GM19035 (cell line): ENCODE data around the gene HEBP2.

Experiments used
- ATAC-seq: cut with Tn5 transposase; IDR thresholded peaks from one replicate; pipeline ENCODE4 v1.9.1; 2021; ENCODE audit not compliant: unreplicated experiment

The HEBP2 gene

GRCh38 chr6:138397128-138398122 lies 6.6 kb upstream of the HEBP2 start:
- ATAC-seq = no peak

DNA sequence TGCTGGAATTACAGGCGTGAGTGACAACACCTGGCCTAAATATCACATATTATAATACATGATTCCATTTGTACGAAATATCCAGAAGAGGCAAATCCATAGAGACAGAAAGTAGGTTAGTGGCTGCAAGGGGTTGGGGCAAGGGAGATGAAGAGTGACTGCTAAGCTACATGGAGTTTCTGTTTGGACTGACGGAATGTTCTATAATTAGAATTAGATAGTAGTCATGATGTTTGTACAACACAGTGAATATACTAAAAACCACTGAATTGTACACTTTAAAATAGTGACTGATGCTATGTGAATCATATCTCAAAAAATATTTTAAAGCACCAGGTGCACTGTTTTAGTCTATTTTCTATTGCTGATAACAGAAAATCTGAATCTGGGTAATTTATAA lies 3.7 kb upstream of the HEBP2 start:
- ATAC-seq = no peak

- ATAC-seq = no peak
Observed at GRCh38 chr6:138401960-138402837, 1.8 kb upstream of the HEBP2 start.

GRCh38 chr6:138402838-138403187 lies 1.2 kb upstream of the HEBP2 start:
- no peak for ATAC-seq

DNA sequence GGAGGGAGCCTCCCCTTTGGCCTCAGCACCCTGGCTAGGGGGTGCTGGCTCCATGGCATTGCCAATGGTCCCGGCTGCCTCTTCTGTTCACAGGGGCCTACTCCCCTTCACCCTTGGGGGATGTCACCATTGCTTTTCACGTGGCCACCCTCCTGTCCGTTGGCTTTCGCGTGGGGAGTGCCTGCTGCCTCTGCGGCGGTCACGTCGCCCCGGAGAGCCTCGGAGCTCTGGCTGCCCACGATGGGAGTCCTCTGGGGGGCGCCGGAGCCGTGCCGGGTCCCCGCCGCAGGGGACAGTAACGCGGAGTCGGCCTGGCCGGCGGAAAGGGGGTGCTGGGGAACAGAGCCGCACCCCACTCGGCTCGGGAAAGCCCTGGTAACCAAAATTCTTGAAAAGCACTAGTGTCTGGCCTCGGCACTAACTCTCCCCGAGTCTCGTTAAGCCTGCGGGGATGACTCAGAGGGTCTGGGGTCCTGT lies 661 bp upstream of the HEBP2 start:
- ATAC-seq = peak; percentile 20

DNA sequence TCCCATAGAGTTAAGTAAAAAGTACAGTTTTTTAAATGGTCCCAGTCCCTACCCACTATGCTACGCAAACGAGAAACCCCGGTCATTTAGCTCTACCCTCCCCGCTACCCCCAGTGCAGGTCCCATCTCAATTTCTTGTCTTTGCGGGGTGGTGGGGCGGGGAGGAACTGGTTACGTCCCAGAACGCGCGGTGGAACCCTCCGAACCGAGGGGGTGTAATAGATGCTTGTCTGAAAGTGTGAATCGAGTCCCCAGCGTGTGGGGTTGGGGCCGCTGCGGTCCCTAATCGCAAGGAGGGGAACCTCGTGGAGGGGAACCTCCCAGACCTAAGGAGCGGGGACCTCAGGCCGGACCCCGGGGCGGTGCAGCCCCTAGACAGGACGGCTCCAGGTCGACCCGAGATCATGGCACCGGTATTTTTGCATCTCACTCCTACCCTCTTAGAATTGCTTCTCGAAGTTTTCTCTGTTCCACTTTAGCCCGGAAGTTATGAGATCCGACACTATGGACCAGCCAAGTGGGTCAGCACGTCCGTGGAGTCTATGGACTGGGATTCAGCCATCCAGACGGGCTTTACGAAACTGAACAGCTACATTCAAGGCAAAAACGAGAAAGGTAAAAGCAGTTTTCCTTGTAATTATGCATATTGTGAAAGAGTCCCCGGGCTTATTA lies 779 bp downstream of the HEBP2 start:
- no peak for ATAC-seq

GRCh38 chr6:138405816-138406413 lies 1.9 kb downstream of the HEBP2 start:
- ATAC-seq = no peak

DNA sequence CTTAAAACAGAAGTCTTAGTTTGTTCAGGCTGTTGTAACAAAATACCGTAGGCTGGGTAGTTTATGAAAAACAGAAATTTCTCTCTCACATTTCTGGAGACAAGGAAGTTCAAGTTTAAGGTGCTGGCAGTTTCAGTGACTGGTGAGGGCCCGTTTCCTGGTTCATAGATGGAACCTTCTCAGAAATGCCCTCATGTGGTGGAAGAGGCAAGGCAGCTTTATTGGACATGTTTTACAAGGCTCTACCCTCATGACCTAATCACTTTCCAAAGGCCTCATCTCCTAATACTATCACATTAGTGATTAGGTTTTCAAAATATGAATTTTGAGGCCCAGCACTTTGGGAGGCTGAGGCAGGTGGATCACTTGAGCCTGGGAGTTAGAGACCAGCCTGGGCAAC lies 2.4 kb downstream of the HEBP2 start:
- no peak for ATAC-seq

DNA sequence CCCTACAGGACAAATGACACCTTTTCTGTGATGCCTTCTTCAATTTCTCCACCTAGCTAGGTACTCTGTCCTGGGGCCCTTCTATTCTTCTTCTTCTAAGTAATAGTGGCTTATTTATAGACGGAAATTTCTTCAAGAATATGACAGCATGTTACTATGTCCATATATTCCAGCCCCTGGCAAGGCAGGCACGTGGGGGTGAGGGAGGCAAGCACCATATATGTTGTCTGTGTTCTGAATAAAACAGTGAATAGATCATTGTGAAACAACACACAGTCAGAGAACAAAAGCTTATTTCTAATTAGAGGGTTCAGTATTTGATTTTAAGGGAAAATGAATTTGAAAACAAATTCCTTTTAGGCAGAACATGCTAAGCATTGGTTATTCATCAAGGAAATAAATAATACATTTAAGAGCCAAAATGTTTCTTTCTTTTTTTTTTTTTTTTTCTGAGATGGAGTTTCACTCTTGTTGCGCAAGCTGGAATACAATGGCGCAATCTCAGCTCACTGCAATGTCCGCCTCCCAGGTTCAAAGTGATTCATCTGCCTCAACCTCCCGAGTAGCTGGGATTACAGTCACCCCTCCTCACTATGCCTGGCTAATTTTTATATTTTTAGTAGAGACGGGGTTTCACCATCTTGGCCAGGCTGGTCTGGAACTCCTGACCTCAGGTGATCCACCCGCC lies 6.2 kb downstream of the HEBP2 start:
- ATAC-seq = no peak

GRCh38 chr6:138410972-138411880 lies 7.2 kb downstream of the HEBP2 start:
- no peak for ATAC-seq

GRCh38 chr6:138415125-138415524 lies 11.1 kb downstream of the HEBP2 start:
- ATAC-seq = no peak

DNA sequence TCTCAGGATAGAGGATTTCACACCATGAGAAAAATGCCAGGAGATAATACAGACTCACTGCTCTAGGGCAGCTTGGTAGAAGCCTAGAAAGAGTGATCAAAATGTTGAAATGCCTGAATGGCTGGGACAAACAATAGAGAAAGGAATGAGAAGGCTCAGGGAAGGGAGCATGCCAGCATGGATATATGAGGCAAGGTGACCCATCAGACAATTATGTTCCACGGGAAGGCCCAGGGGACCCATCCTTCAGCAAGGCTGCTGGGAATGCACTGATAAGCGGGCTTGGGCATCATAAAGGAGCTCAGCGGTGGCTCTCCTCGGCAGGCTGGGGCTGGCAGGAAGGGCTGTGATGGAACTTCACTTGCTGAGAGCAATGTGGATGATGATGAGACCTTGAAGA lies 12.2 kb downstream of the HEBP2 start:
- ATAC-seq = no peak

DNA sequence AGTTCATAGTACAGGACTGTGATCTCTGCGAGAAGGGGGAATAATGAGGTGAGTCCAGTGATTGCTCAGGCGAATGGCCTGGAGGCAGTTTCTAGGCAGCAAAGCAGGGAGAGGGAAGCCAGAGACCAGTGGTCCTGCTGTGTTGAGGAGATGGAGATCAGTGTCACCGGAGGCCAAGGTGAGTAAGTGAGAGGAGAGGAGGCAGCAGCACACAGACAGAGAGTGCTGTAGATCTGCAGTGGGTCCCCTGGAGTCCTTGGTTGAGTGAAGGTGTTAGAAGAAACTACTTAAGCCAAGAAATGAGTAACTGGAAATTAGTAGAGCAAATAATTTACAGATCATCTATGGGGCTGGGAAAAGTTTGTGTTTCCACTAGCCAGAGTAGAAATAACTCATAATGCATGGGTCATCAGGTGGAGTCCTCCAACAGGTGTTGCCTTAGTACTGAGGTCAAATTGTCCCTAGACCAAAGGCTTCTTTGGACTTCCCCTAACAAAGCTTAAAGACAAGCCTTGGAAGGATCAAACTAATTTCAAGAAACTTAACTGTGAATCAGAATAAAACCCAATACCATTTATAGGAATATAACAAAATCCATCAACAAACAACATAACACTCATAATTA lies 13.6 kb downstream of the HEBP2 start:
- ATAC-seq = no peak

GRCh38 chr6:138418118-138418742 lies 14.2 kb downstream of the HEBP2 start:
- ATAC-seq = no peak

GRCh38 chr6:138419766-138420165 lies 15.7 kb downstream of the HEBP2 start:
- ATAC-seq = no peak

DNA sequence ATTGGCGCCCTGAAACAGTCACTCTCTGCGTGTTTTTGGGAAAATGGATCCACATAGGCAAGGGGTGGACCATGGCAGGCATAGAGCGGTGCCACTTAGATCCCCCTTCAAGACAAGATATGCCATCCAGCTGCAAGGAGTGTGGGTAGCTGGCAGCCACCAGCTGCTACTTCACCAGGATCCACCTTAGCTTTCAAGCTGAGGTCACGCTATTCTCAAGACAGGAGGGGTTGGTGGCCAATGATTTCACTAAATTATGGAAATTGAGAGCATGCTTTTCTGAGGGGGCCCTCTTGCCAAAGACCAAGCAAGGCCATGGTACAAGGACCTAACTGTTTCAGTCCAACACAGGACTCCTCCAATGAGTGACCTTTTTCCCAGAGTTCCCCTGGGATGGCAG lies 16.3 kb downstream of the HEBP2 start:
- no peak for ATAC-seq

- no peak for ATAC-seq
Observed at GRCh38 chr6:138421089-138421488, 17.1 kb downstream of the HEBP2 start.

DNA sequence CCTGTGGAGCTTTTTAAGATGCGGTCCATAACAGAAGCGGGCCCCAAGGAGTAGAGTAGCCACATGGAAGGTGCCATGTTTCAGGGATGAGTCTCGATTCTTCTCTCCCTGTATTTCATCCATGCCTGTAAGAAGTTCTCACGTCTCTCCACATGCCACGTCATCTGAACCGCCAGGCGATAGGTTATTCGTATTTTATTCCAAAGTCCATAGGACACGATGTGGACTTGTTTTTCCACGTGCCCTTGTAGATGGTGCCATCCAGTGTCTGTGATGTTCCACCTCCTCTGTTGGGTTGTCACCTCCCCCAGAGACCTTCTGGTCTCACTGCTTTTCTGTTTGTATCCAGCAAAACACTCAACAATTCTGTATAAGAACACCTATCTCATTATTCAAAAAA lies 17.6 kb downstream of the HEBP2 start:
- ATAC-seq = no peak
